HepG2 (cell line): ENCODE measurements around the gene SH2D6. TPM values are rescaled to one million over a fixed set of nuclear protein-coding genes. Genes with fewer than 3 reads are reported as not detected.

Experiments
- AGO2 ChIP-seq: fragments of 200-400 bp; formaldehyde crosslinking; optimal IDR thresholded peaks from 2 replicates; pipeline ENCODE3; 2017; ENCODE audit warnings: mild to moderate bottlenecking, low read depth, low read length, moderate library complexity
- BRF2 ChIP-seq: sonication (generic); formaldehyde crosslinking; IDR thresholded peaks from 2 replicates; pipeline ENCODE4 v1.8.1; 2022; ENCODE audit warnings: mild to moderate bottlenecking, missing genetic modification reagents
- GZF1 ChIP-seq: sonication (generic); formaldehyde crosslinking; IDR thresholded peaks from 2 replicates; pipeline ENCODE4 v1.5.1; 2020; ENCODE audit warnings: mild to moderate bottlenecking, missing genetic modification reagents
- HIC2 ChIP-seq: sonication (generic); formaldehyde crosslinking; IDR thresholded peaks from 2 replicates; pipeline ENCODE4 v1.9.0; 2022; ENCODE audit warnings: low read depth, missing genetic modification reagents
- HNRNPLL ChIP-seq: fragments of 200-400 bp; formaldehyde crosslinking; IDR thresholded peaks from 2 replicates; pipeline ENCODE4 v1.6.1; 2017; ENCODE audit warnings: mild to moderate bottlenecking, low read depth, low read length; ENCODE audit not compliant: poor library complexity, severe bottlenecking
- MAFK ChIP-seq, 2 experiments: IDR thresholded peaks in 1 of 2; conservative IDR thresholded peaks in 1 of 2; 2 replicates each; pipeline ENCODE4 v1.6.1; 2011; ENCODE audit warnings: improper control_type of control experiment in 2 of 2, low read length in 2 of 2
- MTERF4 ChIP-seq: sonication (generic); formaldehyde crosslinking; IDR thresholded peaks from 2 replicates; pipeline ENCODE4 v1.8.0; 2023; ENCODE audit warnings: mild to moderate bottlenecking, missing genetic modification reagents
- PAWR ChIP-seq: sonication (generic); formaldehyde crosslinking; IDR thresholded peaks from 2 replicates; pipeline ENCODE4 v1.4.0; 2020; ENCODE audit warnings: missing genetic modification reagents, mild to moderate bottlenecking, borderline replicate concordance
- PRDM4 ChIP-seq: sonication (generic); formaldehyde crosslinking; IDR thresholded peaks from 2 replicates; pipeline ENCODE4 v1.9.0; 2021; ENCODE audit warnings: missing genetic modification reagents, borderline replicate concordance
- SALL2 ChIP-seq: sonication (generic); formaldehyde crosslinking; IDR thresholded peaks from 2 replicates; pipeline ENCODE4 v1.8.1; 2023; ENCODE audit warnings: mild to moderate bottlenecking, missing genetic modification reagents, inconsistent platforms
- SCMH1 ChIP-seq: sonication (generic); formaldehyde crosslinking; IDR thresholded peaks from 2 replicates; pipeline ENCODE4 v1.9.0; 2021; ENCODE audit warnings: missing genetic modification reagents, mild to moderate bottlenecking, borderline replicate concordance
- TERF1 ChIP-seq: sonication (generic); formaldehyde crosslinking; IDR thresholded peaks from 2 replicates; pipeline ENCODE4 v1.8.0; 2022; ENCODE audit warnings: mild to moderate bottlenecking, missing genetic modification reagents, moderate library complexity
- TFDP2 ChIP-seq: sonication (generic); formaldehyde crosslinking; IDR thresholded peaks from 2 replicates; pipeline ENCODE4 v1.4.0; 2020; ENCODE audit warnings: missing genetic modification reagents
- ZBTB46 ChIP-seq: sonication (generic); formaldehyde crosslinking; IDR thresholded peaks from 2 replicates; pipeline ENCODE4 v1.4.0; 2020; ENCODE audit warnings: mild to moderate bottlenecking, missing genetic modification reagents, borderline replicate concordance
- ZFAT ChIP-seq: sonication (generic); formaldehyde crosslinking; conservative IDR thresholded peaks from 2 replicates; pipeline ENCODE4 v1.8.1; 2023; ENCODE audit warnings: missing genetic modification reagents, inconsistent platforms
- ZNF3 ChIP-seq: IDR thresholded peaks from 2 replicates; pipeline ENCODE4 v1.7.0; 2017; ENCODE audit warnings: inconsistent platforms
- polyA plus RNA-seq, 8 experiments: library from polyadenylated mRNA; depleted of rRNA in 3 of 8; stranded (reverse) in 7 of 8; unstranded in 1 of 8; fragments of >200 nt; fragmentation: Illumina TruSeq in 4 of 8; extraction: Trizol in 4 of 8; gene quantifications; 2 replicates each; pipeline versions ENCODE4 v1.2.1 to v1.2.3, GENCODE V29; 2011 to 2016; ENCODE audit warnings: low read depth in 4 of 8, missing spikeins in 1 of 8, mixed read lengths in 1 of 8; ENCODE audit not compliant: insufficient read depth in 1 of 8
- total RNA-seq, 5 experiments: library from RNA; depleted of rRNA; stranded (reverse); fragments of >200 nt; fragmentation: Illumina TruSeq; extraction: Trizol; gene quantifications; 2 replicates each; pipeline ENCODE4 v1.2.3, GENCODE V29; 2016; ENCODE audit warnings: low read depth in 1 of 5

The SH2D6 gene
- total and polyA plus RNA-seq, 2 of the 13 experiments (the other 11 are each of a cell fraction or from before 2014, with no cell fraction given) = 0.11 to 0.26 TPM

- TF ChIP-seq MAFK (conservative IDR thresholded peaks at IDR 0.05 in 1 of 2, IDR thresholded peaks at IDR 0.05 in 1 of 2; ENCODE audit: low read length in 2 of 2) (no peak), TERF1 (CRISPR knock-in tag) (peak; percentile 72; the same call in 1 of the 2 replicates), PRDM4 (CRISPR knock-in tag) (no peak; the same call in 1 of the 2 replicates), GZF1 (CRISPR knock-in tag) (no peak; the same call in 1 of the 2 replicates), ZFAT (CRISPR knock-in tag) (peak; percentile 80; the same call in 1 of the 2 replicates), BRF2 (CRISPR knock-in tag) (peak; percentile 72; the same call in 1 of the 2 replicates), SCMH1 (no peak), HIC2 (CRISPR knock-in tag) (peak; percentile 30; the same call in 1 of the 2 replicates), PAWR (no peak), ZBTB46 (no peak), TFDP2 (CRISPR knock-in tag) (peak; percentile 84), SALL2 (CRISPR knock-in tag) (peak; percentile 25), ZNF3 (CRISPR knock-in tag) (no peak), AGO2 (peak; percentile 85), HNRNPLL (peak; percentile 84), MTERF4 (CRISPR knock-in tag) (no peak; the same call in 1 of the 2 replicates)
Observed at GRCh38 chr2:85418132-85419008, at the start of gene SH2D6 (continued).
